Neural cell (in vitro differentiated cells): Measurements from ENCODE around the gene ANO3. TPM values are rescaled to one million over a fixed set of nuclear protein-coding genes. Genes with fewer than 3 reads are reported as not detected.

Source experiments
- H2AFZ ChIP-seq: fragments of 200-600, 300-800 bp; sonication (generic), shearing (Covaris generic); 2 replicates; pipeline ENCODE4 v1.6.0; 2014; ENCODE audit warnings: low read depth, mild to moderate bottlenecking, antibody characterized with exemption, low read length, moderate library complexity
- H3F3A ChIP-seq: fragments of 200-600 bp; shearing (Covaris generic); 2 replicates; pipeline ENCODE4 v1.6.1; 2016; ENCODE audit warnings: mild to moderate bottlenecking, moderate library complexity, mixed read lengths, antibody characterized with exemption, low read length; ENCODE audit not compliant: insufficient read depth, poor library complexity, severe bottlenecking
- H3K27ac ChIP-seq: fragments of 200-600, 300-800 bp; sonication (generic), shearing (Covaris generic); 2 replicates; pipeline ENCODE4 v1.5.1; 2014; ENCODE audit warnings: mild to moderate bottlenecking, low read length, moderate library complexity
- H3K27me3 ChIP-seq: fragments of 300-800, 200-600 bp; sonication (generic), shearing (Covaris generic); 2 replicates; pipeline ENCODE4 v1.6.0; 2014; ENCODE audit warnings: mild to moderate bottlenecking, low read depth, low read length, moderate library complexity; ENCODE audit not compliant: insufficient read depth
- H3K36me3 ChIP-seq: fragments of 300-800, 200-600 bp; sonication (generic), shearing (Covaris generic); 2 replicates; pipeline ENCODE4 v1.5.1; 2014; ENCODE audit warnings: mild to moderate bottlenecking, antibody characterized with exemption, low read length, moderate library complexity; ENCODE audit not compliant: insufficient read depth
- H3K4me2 ChIP-seq: fragments of 300-800, 200-600 bp; sonication (generic), shearing (Covaris generic); 2 replicates; pipeline ENCODE4 v1.6.0; 2014; ENCODE audit warnings: mild to moderate bottlenecking, low read length
- H3K4me3 ChIP-seq: fragments of 300-800, 200-600 bp; sonication (generic), shearing (Covaris generic); 2 replicates; pipeline ENCODE4 v1.5.1; 2014; ENCODE audit warnings: mild to moderate bottlenecking, low read length, moderate library complexity
- H3K79me2 ChIP-seq: fragments of 200-600 bp; shearing (Covaris generic); replicated peaks from 2 replicates; pipeline ENCODE4 v1.6.0; 2014; ENCODE audit warnings: mild to moderate bottlenecking, low read length, moderate library complexity; ENCODE audit not compliant: insufficient read depth
- H3K9ac ChIP-seq: fragments of 300-800, 200-600 bp; sonication (generic), shearing (Covaris generic); 2 replicates; pipeline ENCODE4 v1.6.1; 2016; ENCODE audit warnings: mild to moderate bottlenecking, low read length, mixed read lengths
- H3K9me2 ChIP-seq: fragments of 200-600 bp; shearing (Covaris generic); 2 replicates; pipeline ENCODE4 v1.6.1; 2016; ENCODE audit warnings: mild to moderate bottlenecking, low read length, mixed read lengths; ENCODE audit not compliant: insufficient read depth
- H3K9me3 ChIP-seq: fragments of 200-600, 300-800 bp; sonication (generic), shearing (Covaris generic); 2 replicates; pipeline ENCODE4 v1.6.1; 2016; ENCODE audit warnings: mild to moderate bottlenecking, mixed run types, low read length, moderate library complexity, mixed read lengths
- H4K20me1 ChIP-seq: fragments of 200-600 bp; shearing (Covaris generic); 2 replicates; pipeline ENCODE4 v1.6.1; 2016; ENCODE audit warnings: mild to moderate bottlenecking, mixed run types; ENCODE audit not compliant: insufficient read depth
- EP300 ChIP-seq: fragments of 450-650 bp; conservative IDR thresholded peaks from 2 replicates; pipeline ENCODE4 v1.6.1; 2014; ENCODE audit warnings: antibody characterized with exemption, mild to moderate bottlenecking, moderate library complexity; ENCODE audit not compliant: poor library complexity, severe bottlenecking
- EZH2 ChIP-seq: fragments of 200-600, 300-800 bp; shearing (Covaris generic), sonication (generic); IDR thresholded peaks from 2 replicates; pipeline ENCODE4 v1.6.1; 2014; ENCODE audit warnings: antibody characterized with exemption, low read length, borderline replicate concordance, mild to moderate bottlenecking; ENCODE audit not compliant: insufficient read depth, poor library complexity, severe bottlenecking
- MXI1 ChIP-seq: fragments of 450-650 bp; conservative IDR thresholded peaks from 2 replicates; pipeline ENCODE4 v1.6.1; 2014; ENCODE audit warnings: antibody characterized with exemption, mild to moderate bottlenecking; ENCODE audit not compliant: poor library complexity, severe bottlenecking
- POLR2AphosphoS5 ChIP-seq: IDR thresholded peaks from 2 replicates; pipeline ENCODE4 v1.6.1; 2012
- RAD21 ChIP-seq: fragments of 450-650 bp; conservative IDR thresholded peaks from 2 replicates; pipeline ENCODE4 v1.6.1; 2014; ENCODE audit warnings: antibody characterized with exemption, mild to moderate bottlenecking, moderate library complexity
- REST ChIP-seq: IDR thresholded peaks from 2 replicates; pipeline ENCODE4 v1.6.1; 2012; ENCODE audit warnings: borderline replicate concordance
- SMC3 ChIP-seq: fragments of 450-650 bp; conservative IDR thresholded peaks from 2 replicates; pipeline ENCODE4 v1.6.1; 2014; ENCODE audit warnings: antibody characterized with exemption, mild to moderate bottlenecking, moderate library complexity; ENCODE audit not compliant: poor library complexity
- TAF1 ChIP-seq: IDR thresholded peaks from 2 replicates; pipeline ENCODE4 v1.6.1; 2012; ENCODE audit warnings: low read depth
- polyA plus RNA-seq: library from polyadenylated mRNA; depleted of rRNA; stranded (reverse); fragments of >200 nt; gene quantifications from 2 replicates; pipeline ENCODE4 v1.2.3, GENCODE V29; 2014
- TF ChIP-seq, protein P1 (sequence below): fragments of 450-650 bp; IDR thresholded peaks from 2 replicates; pipeline ENCODE4 v1.5.1; 2014; ENCODE audit warnings: antibody characterized with exemption, mild to moderate bottlenecking, moderate library complexity; ENCODE audit not compliant: poor library complexity, severe bottlenecking

ANO3 gene
- polyA plus RNA-seq, 1 donor from 2014 or later: not detected

GRCh38 chr11:26537341-26537740, 205.4 kb downstream of the ANO3 start:
- Histone ChIP-seq H4K20me1 (no peaks in the 10 kb centered on the region), H3K4me2 (no peak overlapping the region), H3K36me3 (no peaks in the 10 kb centered on the region), H3K27me3 (no peaks in the 10 kb centered on the region), H3K9me2 (no peaks in the 10 kb centered on the region), H3F3A (no peaks in the 10 kb centered on the region), H3K27ac (no peak overlapping the region), H3K79me2 (no peaks in the 10 kb centered on the region), H3K9me3 (no peaks in the 10 kb centered on the region), H3K4me3 (no peak overlapping the region), H3K9ac (no peak overlapping the region), H2AFZ (no peak overlapping the region)
- TF ChIP-seq RAD21: no peak
- TF ChIP-seq TAF1: no peak
- TF ChIP-seq, protein P1, sequence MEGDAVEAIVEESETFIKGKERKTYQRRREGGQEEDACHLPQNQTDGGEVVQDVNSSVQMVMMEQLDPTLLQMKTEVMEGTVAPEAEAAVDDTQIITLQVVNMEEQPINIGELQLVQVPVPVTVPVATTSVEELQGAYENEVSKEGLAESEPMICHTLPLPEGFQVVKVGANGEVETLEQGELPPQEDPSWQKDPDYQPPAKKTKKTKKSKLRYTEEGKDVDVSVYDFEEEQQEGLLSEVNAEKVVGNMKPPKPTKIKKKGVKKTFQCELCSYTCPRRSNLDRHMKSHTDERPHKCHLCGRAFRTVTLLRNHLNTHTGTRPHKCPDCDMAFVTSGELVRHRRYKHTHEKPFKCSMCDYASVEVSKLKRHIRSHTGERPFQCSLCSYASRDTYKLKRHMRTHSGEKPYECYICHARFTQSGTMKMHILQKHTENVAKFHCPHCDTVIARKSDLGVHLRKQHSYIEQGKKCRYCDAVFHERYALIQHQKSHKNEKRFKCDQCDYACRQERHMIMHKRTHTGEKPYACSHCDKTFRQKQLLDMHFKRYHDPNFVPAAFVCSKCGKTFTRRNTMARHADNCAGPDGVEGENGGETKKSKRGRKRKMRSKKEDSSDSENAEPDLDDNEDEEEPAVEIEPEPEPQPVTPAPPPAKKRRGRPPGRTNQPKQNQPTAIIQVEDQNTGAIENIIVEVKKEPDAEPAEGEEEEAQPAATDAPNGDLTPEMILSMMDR: no peak
- no peak for TF ChIP-seq MXI1
- no peak for TF ChIP-seq POLR2AphosphoS5
- TF ChIP-seq EZH2: no peak
- TF ChIP-seq SMC3: no peak
- no peak for TF ChIP-seq REST
- no peak for TF ChIP-seq EP300

GRCh38 chr11:26539517-26539916, 207.6 kb downstream of the ANO3 start:
- H3K27ac ChIP-seq: no peak overlapping the region
- H3K9me2 ChIP-seq: no peaks in the 10 kb centered on the region
- H3F3A ChIP-seq: no peaks in the 10 kb centered on the region
- no peak for TF ChIP-seq EP300
- TF ChIP-seq EZH2: no peak
- no peak for TF ChIP-seq MXI1
- TF ChIP-seq TAF1: no peak
- TF ChIP-seq POLR2AphosphoS5: no peak
- no peak for TF ChIP-seq RAD21
- TF ChIP-seq, protein P1: no peak
- TF ChIP-seq SMC3: no peak
- TF ChIP-seq REST: no peak
- no peak overlapping the region for H3K4me2 ChIP-seq
- no peaks in the 10 kb centered on the region for H3K27me3 ChIP-seq
- no peaks in the 10 kb centered on the region for H3K9me3 ChIP-seq
- H4K20me1 ChIP-seq: no peaks in the 10 kb centered on the region
- H2AFZ ChIP-seq: no peak overlapping the region
- no peaks in the 10 kb centered on the region for H3K79me2 ChIP-seq
- H3K9ac ChIP-seq: no peak overlapping the region
- no peak overlapping the region for H3K4me3 ChIP-seq
- no peaks in the 10 kb centered on the region for H3K36me3 ChIP-seq
